ENCODE results near the gene HUS1B. TPM values are rescaled to one million over a fixed set of nuclear protein-coding genes. Genes with fewer than 3 reads are reported as not detected.

Gene HUS1B
- total and polyA plus RNA-seq, 9 of the 15 experiments (the other 6 are each of a cell fraction or from before 2014, with no cell fraction given) = 0.16 to 1.4 (median 0.38) TPM; not detected in 1

GRCh38 chr6:692858-693722 is 36.2 kb upstream of the HUS1B start, which contains the start of gene EXOC2 (continued):
- TF ChIP-seq ZBTB43 (CRISPR knock-in tag; IDR thresholded peaks at IDR 0.05) (no peak), ZNF778 (CRISPR knock-in tag; IDR thresholded peaks at IDR 0.05) (no peak), ZNF785 (CRISPR knock-in tag; IDR thresholded peaks at IDR 0.05) (no peak), KLF13 (tag; IDR thresholded peaks at IDR 0.05; ENCODE audit: borderline replicate concordance, low read depth) (peak; percentile 73; the same call in 1 of the 2 replicates), ZZZ3 (IDR thresholded peaks at IDR 0.05) (no peak), GATAD2A (IDR thresholded peaks at IDR 0.05) (peak; percentile 81; the same call in 1 of the 2 replicates), RAD51 (IDR thresholded peaks at IDR 0.05; ENCODE audit: borderline replicate concordance, low read depth) (peak; percentile 71), PML (IDR thresholded peaks at IDR 0.05; ENCODE audit: low read length) (peak; percentile 61; the same call in 1 of the 2 replicates), TRIM24 (IDR thresholded peaks at IDR 0.05) (peak; percentile 33 to 43; a peak in 1 of 4 replicates), ZNF511 (CRISPR knock-in tag; IDR thresholded peaks at IDR 0.05) (0 out of 2 replicates have a peak, but pooled peaks have one; percentile 53), TFE3 (CRISPR knock-in tag; IDR thresholded peaks at IDR 0.05) (no peak), CXXC5 (CRISPR knock-in tag; IDR thresholded peaks at IDR 0.05) (peak; percentile 93), OTX1 (CRISPR knock-in tag; IDR thresholded peaks at IDR 0.05) (peak; percentile 37; the same call in 1 of the 2 replicates), ZNF589 (CRISPR knock-in tag; IDR thresholded peaks at IDR 0.05; ENCODE audit: low read depth) (no peak), AFF4 (CRISPR knock-in tag; IDR thresholded peaks at IDR 0.05) (no peak), ETV6 (IDR thresholded peaks at IDR 0.05; ENCODE audit: borderline replicate concordance in 1 of 2, low read depth in 2 of 2, low read length in 1 of 2) (no peak), ETV6 (CRISPR knock-in tag; IDR thresholded peaks at IDR 0.05; ENCODE audit: borderline replicate concordance) (no peak), ZNF717 (CRISPR knock-in tag; IDR thresholded peaks at IDR 0.05) (no peak), ATF1 (CRISPR knock-in tag; IDR thresholded peaks at IDR 0.05) (no peak), ATF1 (tag; IDR thresholded peaks at IDR 0.05) (peak; percentile 88), CCNT2 (IDR thresholded peaks at IDR 0.05; ENCODE audit: borderline replicate concordance, extremely low read depth, insufficient read length, low read depth, low read length) (peak; percentile 79), MEIS2 (IDR thresholded peaks at IDR 0.05; ENCODE audit: partially characterized antibody) (no peak)
